ENCODE results near the gene MTHFD1L. TPM values are rescaled to one million over a fixed set of nuclear protein-coding genes. Genes with fewer than 3 reads are reported as not detected.

Gene MTHFD1L
- total RNA-seq, 2 donors from 2014 or later: 13.0 to 19.1 TPM

GRCh38 chr6:150999576-150999975, 134.1 kb downstream of the MTHFD1L start:
- Histone ChIP-seq H3K27me3 (no peaks in the 10 kb centered on the region), H3K4me3 (no peak overlapping the region), H3K9me3 (no peaks in the 10 kb centered on the region), H3K4me1 (peaks cover 6% of the 10 kb centered on the region), H3K36me3 (replicated peaks in 1 of 2; ENCODE audit: insufficient read depth in 1 of 2, low read depth in 2 of 2) (no peaks in the 10 kb centered on the region), H3K27ac (no peak overlapping the region)
- intact Hi-C loops (cut with DNase I): no loop called here
- WGBS, 2 donors: 90 to 92% methylated on average over 6 of the region's 6 CpGs
- ATAC-seq (no peak), DNase-seq (no peak)
- TF ChIP-seq POLR2A (IDR thresholded peaks at IDR 0.05) (no peak), CTCF (IDR thresholded peaks at IDR 0.05) (no peak)

GRCh38 chr6:151001387-151002056, 136.0 kb downstream of the MTHFD1L start:
- Histone ChIP-seq H3K4me1 (peaks cover 12% of the 10 kb centered on the region), H3K4me3 (no peak overlapping the region), H3K27ac (no peak overlapping the region), H3K36me3 (replicated peaks in 1 of 2; ENCODE audit: insufficient read depth in 1 of 2, low read depth in 2 of 2) (no peaks in the 10 kb centered on the region), H3K9me3 (no peaks in the 10 kb centered on the region), H3K27me3 (no peaks in the 10 kb centered on the region)
- intact Hi-C loops (cut with DNase I): loop anchor here (10.0 kb wide), 1 partner anchor 117 kb away; no protein-coding TSS in a partner anchor
- WGBS, 2 donors: 94 to 99% methylated on average over 4 to 5 of the region's 5 CpGs
- TF ChIP-seq CTCF (IDR thresholded peaks at IDR 0.05) (no peak), POLR2A (IDR thresholded peaks at IDR 0.05) (no peak)
- ATAC-seq (no peak), DNase-seq (no peak)

GRCh38 chr6:151002057-151002450, 136.6 kb downstream of the MTHFD1L start:
- Histone ChIP-seq H3K27ac (no peak overlapping the region), H3K36me3 (replicated peaks in 1 of 2; ENCODE audit: insufficient read depth in 1 of 2, low read depth in 2 of 2) (no peaks in the 10 kb centered on the region), H3K9me3 (no peaks in the 10 kb centered on the region), H3K4me1 (peaks cover 12% of the 10 kb centered on the region), H3K27me3 (no peaks in the 10 kb centered on the region), H3K4me3 (no peak overlapping the region)
- intact Hi-C loops (cut with DNase I): loop anchor here (10.0 kb wide), 1 partner anchor 117 kb away; no protein-coding TSS in a partner anchor
- no peak for ATAC-seq
- 54 to 57% methylated on average over 2 of the region's 2 CpGs for WGBS, 2 donors
- TF ChIP-seq POLR2A (IDR thresholded peaks at IDR 0.05) (no peak), CTCF (IDR thresholded peaks at IDR 0.05) (no peak)
- DNase-seq: no peak

GRCh38 chr6:151002491-151002935, 137.0 kb downstream of the MTHFD1L start:
- Histone ChIP-seq H3K9me3 (no peaks in the 10 kb centered on the region), H3K36me3 (replicated peaks in 1 of 2; ENCODE audit: insufficient read depth in 1 of 2, low read depth in 2 of 2) (no peaks in the 10 kb centered on the region), H3K27me3 (no peaks in the 10 kb centered on the region), H3K4me1 (peaks cover 12% of the 10 kb centered on the region), H3K4me3 (no peak overlapping the region), H3K27ac (no peak overlapping the region)
- ATAC-seq (no peak), DNase-seq (no peak)
- intact Hi-C loops (cut with DNase I): loop anchor here (10.0 kb wide), 1 partner anchor 118 kb away; no protein-coding TSS in a partner anchor
- 89 to 95% methylated on average over 17 of the region's 17 CpGs for WGBS, 2 donors
- TF ChIP-seq CTCF (IDR thresholded peaks at IDR 0.05) (no peak), POLR2A (IDR thresholded peaks at IDR 0.05) (no peak)

Measured in body of pancreas (tissue), 4 donors.